K562 treated with DMSO at 1 percent for 24 hours (cell line): ENCODE data around the gene TPH2. TPM values are rescaled to one million over a fixed set of nuclear protein-coding genes. Genes with fewer than 3 reads are reported as not detected.

Experiments used
- total RNA-seq: library from RNA; unstranded; fragments of 300-600 nt; gene quantifications from 2 replicates; pipeline ENCODE4 v1.2.3, GENCODE V29; 2022; ENCODE audit warnings: low read depth; ENCODE audit not compliant: insufficient read depth

The TPH2 gene
- total RNA-seq = not detected in 2 replicates

DNA sequence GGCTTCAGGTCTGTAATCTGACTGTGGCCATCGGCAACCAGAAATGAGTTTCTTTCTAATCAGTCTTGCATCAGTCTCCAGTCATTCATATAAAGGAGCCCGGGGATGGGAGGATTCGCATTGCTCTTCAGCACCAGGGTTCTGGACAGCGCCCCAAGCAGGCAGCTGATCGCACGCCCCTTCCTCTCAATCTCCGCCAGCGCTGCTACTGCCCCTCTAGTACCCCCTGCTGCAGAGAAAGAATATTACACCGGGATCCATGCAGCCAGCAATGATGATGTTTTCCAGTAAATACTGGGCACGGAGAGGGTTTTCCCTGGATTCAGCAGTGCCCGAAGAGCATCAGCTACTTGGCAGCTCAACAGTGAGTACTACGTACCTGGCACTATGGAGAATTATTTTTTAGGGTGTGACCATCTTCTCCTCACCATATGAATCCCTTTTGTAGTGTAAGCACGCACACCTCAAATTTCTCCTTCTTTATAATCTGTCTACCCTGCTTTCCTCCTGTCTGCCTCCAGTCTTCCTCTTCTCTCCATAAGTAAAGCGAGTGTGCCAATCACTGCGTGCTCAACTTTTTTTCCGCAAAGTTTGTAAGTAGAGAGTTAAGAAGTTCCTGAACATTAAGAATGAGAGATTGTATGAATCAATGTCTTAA, at the start of gene TPH2:
Gene TPH2 (plus strand): TSS at position 118 of the 658 bp plus-strand sequence. CDS start 142 bp downstream, at position 260.

Other genes with a start within 250 kb of the TPH2 start
- 10.8 and 17.7 TPM in 2 replicates for gene RAB21, start 184.0 kb upstream of the TPH2 start, total RNA-seq
- 17.2 and 19.6 TPM in 2 replicates for gene TBC1D15, start 99.1 kb upstream of the TPH2 start, total RNA-seq